Cortex of kidney (tissue), 1 donor: Measurements from ENCODE around the gene TTLL11.

ENCODE experiments used
- DNase-seq: peaks from one replicate; lab custom pipeline; 2025; lab: John Stamatoyannopoulos, UW

Gene TTLL11

GRCh38 chr9:121881920-121882500, 211.1 kb downstream of the TTLL11 start:
- DNase-seq: no peak

- no peak for DNase-seq
Observed at GRCh38 chr9:121880343-121880898, 212.7 kb downstream of the TTLL11 start.

GRCh38 chr9:121878271-121878822, 214.8 kb downstream of the TTLL11 start:
- DNase-seq: no peak

DNA sequence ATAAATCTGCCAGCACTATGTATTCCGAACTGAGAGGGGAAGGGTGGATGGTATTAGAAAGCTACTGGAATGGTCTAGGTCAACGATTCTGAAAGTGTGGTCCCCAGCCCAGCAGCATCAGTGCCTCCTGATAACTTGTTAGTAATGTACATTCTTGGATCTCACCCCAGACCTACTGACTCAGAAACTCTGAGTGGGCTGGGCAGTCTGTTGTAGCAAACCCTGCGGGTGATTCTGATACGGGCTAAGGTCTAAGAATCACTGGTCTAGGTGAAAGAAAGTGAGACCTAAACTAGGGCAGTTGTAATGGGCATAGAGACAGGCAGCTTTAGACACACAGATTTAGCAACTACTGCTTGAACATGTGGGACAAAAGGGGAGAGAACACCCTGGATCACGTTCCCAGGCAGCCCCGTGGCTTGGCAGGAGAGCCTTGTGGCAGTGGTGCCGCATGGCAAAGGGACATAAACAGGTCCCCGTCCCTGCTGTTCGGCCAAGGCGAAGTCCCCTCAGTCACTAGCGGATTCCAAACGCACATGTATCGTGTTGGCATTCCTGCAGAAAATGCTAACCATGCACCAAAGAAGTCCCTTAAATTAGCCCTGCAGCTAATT, 216.3 kb downstream of the TTLL11 start:
- no peak for DNase-seq

DNA sequence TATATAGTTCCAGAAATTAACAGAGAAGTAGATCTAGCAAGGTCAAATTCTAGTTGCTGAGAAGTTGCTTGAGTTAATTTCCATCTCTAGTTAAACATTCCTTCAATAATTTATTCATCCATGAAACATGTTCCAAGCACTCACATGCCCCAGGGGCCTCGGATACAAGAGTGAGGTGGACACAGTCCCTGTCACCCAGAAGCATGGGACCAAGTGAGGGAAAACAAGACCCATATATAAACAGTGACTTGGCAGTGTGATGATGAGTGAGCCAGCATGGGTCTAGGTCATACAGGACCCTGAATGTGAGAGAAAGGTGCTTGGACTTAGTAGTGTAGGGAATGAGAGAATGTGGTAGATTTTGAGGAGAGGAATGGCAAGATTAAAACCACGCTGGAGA, 216.9 kb downstream of the TTLL11 start:
- DNase-seq: no peak

DNA sequence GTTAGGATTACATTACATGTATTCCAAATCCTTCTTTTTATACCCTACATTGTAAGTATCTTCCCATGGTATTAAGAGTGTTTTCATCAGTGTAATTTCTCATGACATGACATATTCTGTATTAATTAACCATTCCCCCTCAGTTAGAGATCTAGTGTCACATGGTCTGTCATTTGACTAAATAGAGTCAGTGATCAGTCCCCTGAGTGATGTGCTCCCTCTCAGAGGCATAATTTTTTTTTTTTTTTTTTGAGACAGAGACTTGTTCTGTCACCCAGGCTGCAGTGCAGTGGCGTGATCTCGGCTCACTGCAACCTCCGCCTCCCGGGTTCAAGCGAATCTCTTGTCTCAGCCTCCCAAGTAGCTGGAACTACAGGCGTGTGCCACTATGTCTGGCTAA, 218.6 kb downstream of the TTLL11 start:
- DNase-seq: no peak

DNA sequence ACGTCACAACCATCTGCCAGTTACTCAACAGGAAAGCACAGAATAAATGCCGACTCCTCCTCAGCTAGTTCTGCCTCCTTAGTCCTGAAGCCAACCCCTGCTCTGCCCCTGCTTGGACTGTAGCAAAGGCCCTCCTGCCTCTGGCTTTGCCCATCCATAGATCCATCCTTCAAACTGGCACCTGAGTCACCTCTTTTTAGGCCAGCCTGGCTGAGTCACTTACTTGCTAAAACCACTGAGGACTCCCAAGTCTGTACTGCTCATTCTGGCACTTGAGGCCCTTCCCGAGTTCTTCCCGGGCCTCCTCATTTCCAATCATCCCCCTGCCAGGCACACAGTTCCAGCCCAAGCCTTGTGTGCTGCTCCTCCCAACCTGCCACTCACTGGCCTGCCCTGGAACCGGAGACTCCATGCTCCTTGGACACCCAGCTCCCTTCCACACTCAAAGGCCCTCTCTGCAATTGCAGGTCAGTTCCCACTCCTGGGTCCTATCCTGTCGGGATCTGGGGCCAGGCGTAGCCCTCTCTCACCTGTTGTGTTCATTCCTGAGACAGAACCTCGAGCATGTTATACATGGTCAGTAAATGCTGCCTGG, 221.6 kb downstream of the TTLL11 start:
- DNase-seq: no peak

DNA sequence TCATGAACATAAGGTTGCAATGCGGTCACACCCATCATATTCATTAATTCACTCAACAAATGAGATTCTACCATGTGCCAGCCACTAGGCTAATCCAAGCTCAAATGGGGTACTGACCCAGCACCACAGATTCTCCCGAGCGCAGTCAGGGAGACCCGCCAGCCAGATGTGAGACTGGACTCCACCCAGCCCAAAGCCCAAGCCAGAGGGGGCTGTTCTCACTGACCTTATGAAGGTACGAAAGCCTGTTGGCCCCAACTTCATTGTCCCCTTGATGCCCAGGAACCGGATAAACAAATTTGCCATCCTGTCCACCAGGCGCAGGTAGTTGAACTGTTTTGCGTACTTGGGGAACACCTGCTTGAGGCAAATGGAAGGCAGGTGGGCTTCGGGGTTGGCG, 222.8 kb downstream of the TTLL11 start:
- no peak for DNase-seq

- no peak for DNase-seq
Observed at GRCh38 chr9:121868626-121869025, 224.5 kb downstream of the TTLL11 start.

DNA sequence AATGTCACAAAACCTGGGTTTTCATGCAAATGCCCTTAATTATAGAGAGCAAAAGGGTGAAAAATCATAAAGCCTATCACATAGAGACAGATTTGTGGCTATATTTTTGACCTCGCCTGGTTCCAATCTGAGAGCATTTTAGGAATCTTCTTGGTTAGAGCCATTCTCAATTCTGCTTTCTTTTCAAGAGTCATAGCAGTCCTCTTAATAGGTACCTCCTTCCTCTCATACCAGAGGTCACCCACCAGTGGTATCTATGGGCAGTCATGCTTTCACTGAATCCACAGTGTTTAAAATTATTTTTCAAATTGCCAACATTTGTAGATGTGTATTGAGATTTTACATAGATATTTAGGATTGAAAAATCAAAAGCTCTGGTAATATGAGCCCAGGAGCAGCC, 226.2 kb downstream of the TTLL11 start:
- no peak for DNase-seq

DNA sequence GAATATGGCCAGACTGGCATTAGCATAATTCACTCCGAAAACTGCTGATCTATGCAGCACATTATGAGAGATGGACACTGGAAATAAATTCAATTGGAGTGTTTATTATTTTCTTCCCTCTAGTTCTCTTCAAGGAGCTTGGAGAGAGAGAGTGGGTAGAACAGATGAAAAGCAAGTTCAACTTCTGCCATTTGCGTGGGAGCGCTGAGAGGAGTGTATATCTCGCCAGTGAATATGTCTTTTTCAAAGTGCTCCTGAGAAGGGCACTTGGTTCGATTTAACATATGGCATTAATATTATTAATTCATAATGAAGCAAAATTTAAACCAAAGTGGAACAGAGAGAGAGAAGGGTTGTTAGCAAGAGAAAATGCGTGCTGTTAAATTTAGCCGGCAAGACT, 227.2 kb downstream of the TTLL11 start:
- no peak for DNase-seq

DNA sequence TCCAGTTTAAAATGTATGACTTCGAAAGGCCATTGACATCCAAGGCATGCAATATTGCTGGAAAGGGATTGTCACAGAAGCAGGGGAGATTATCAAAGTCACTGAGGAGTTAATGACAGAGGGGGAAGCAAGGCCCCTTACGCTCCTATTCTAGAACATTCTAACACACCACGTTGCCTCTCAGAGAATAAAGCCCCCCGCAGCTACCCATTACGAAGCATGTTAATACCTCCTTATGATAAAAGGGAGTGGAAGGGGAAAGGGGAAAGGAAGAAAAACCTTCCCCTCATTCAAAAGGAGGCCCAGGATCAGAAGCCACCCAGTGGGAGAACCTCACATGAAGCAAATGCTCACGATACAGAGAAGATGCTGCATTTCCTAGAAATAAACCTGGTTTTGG, 228.0 kb downstream of the TTLL11 start:
- no peak for DNase-seq

- DNase-seq: no peak
Observed at GRCh38 chr9:121863955-121864354, 229.2 kb downstream of the TTLL11 start.

DNA sequence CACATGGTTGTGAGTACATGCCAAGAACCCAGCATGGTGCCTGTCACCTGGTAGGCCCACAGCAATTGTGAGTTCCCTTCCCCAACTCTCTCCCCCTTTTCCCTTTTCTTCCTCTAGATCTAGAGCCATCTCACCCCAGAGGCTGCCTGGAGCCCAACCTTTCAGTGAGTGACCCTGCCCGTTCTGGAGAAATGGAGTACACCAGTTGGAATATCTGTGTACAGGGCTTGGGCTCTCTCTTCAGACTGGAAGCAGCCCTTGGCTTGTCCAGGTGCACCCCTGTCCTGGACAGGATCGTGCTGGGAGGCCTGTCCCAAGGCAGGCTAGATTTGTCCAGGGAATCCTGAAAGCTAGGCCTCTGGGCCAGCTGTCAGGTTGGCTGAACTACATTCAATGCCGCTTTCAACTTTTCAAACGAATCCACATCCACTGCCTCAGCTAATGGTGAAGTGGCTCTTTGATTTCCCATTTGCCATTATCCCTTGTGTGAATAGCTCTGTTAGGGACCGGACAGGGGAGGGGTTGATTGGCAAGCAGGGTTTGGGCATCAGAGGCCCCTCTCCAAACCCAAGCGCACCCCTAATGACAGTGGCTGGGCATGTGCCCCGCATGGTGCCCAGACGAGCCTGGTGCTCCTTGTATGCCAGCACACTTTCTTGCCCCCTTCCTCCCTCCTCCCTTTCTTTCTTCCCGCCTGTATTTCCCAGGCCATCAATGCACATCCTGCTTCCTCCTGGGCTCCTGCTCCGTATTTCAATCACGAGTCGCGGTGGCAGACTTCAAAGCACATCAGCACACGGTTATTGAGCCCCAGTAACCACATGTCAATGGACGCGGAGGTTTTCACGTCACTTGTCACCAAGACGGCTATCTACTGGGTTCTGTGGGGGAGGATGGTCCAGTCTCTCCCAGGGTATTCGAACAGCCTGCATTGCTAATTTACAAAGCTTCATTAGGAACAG, 230.5 kb downstream of the TTLL11 start:
- no peak for DNase-seq

- no peak for DNase-seq
Observed at GRCh38 chr9:121861501-121862180, 231.5 kb downstream of the TTLL11 start.

DNA sequence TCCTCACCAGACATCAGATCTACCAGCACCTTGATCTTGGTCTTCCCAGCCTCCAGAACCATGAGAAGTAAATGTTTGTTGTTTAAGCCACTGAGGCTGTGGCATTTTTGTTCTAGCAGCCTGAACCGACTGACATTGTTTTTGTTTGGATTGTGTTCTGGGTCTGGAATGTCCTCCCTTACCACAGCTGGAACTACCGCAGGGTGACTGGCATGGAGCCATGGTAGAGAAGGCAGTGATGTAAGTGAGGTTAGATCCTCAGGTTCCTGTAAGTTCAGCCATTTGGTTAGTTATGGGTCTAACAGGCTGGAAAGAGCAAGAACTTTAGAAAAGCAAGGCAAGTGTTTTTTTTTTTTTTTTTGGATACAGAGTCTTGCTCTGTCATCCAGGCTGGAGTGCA, 232.4 kb downstream of the TTLL11 start:
- no peak for DNase-seq

- no peak for DNase-seq
Observed at GRCh38 chr9:121860213-121860612, 232.9 kb downstream of the TTLL11 start.

DNA sequence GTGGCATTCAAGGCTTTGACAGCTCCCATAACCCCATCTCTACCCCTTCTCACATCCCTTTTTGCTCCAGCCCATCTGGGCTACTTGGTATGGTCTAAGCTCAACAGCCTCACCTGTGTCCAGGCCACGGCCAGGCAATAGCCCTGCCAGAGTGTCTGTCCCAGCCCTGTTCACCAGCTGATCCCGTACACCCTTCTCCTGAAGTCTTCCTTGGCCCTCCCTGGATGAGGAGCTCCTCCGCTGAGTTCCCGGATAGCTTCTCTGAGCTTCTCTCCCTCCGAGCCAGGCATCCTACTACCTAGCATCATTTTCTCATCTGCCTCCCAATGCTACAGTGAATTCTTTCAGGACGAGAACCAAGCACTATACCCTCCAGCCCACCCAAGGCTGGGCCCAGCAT, 233.5 kb downstream of the TTLL11 start:
- no peak for DNase-seq

DNA sequence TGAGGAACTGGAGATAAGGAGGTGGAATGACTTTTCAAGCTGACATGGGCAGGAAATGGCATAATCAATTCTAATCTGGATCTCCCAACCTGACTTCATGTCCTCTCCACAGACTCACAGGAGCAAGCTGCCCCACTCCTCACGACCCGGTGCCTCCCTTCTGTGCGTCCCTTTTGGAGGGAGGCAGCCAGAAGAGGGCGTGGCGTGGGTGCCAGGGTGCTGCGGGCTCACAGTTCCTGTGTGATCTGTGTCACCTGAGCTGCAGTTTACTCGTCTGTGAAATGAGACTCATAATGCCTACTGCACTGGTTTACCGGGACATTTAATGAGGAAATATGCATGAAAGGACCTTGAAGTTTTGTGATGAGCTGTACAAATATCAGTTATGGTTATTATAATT, 234.3 kb downstream of the TTLL11 start:
- no peak for DNase-seq

GRCh38 chr9:121857928-121858327, 235.2 kb downstream of the TTLL11 start:
- no peak for DNase-seq

GRCh38 chr9:121855476-121855875, 237.6 kb downstream of the TTLL11 start:
- no peak for DNase-seq
